Stimulated activated CD8-positive, alpha-beta memory T cell treated with anti-CD3 and anti-CD28 coated beads, Interleukin-12 subunit alpha, Interleukin-12 subunit beta, amount 100 ng/mL, for 24 hours (primary cell): ENCODE results near the gene CLP1.
A peak's percentile ranks its signal among the peaks of the same experiment; 100 is the strongest.
"Not testable (repeated sequence)": the region's sequence is repeated elsewhere in the genome, so short reads cannot be mapped to it uniquely, and the experiment has no call there.

Experiments used
- DNase-seq: peaks from one replicate; pipeline ENCODE4 v3.0.0-alpha.2; 2020; ENCODE audit errors: extremely low read depth

CLP1 gene

GRCh38 chr11:57663975-57664374, 6.4 kb downstream of the CLP1 start:
- DNase-seq = no peak

- peak; percentile 79 for DNase-seq
Measured at GRCh38 chr11:57667117-57667735, 9.7 kb downstream of the CLP1 start.

- DNase-seq = peak; percentile 97
Measured at GRCh38 chr11:57667736-57668433, 10.3 kb downstream of the CLP1 start, which contains the start of gene ZDHHC5. Gene ZDHHC5 (plus strand): TSS chr11:57668114. CDS start chr11:57673091, 4,977 bp downstream.

GRCh38 chr11:57668434-57668782, 10.8 kb downstream of the CLP1 start:
- DNase-seq = no peak

GRCh38 chr11:57674251-57674650, 16.7 kb downstream of the CLP1 start:
- no peak for DNase-seq

- DNase-seq = no peak
Measured at GRCh38 chr11:57675176-57675941, 17.8 kb downstream of the CLP1 start.

- DNase-seq = no peak
Measured at GRCh38 chr11:57679396-57679795, 21.8 kb downstream of the CLP1 start.

- no peak for DNase-seq
Measured at GRCh38 chr11:57680552-57680874, 23.0 kb downstream of the CLP1 start.

- DNase-seq = no peak
Measured at GRCh38 chr11:57681168-57681567, 23.6 kb downstream of the CLP1 start.

- DNase-seq = not testable (repeated sequence)
Measured at GRCh38 chr11:57690474-57690873, 32.9 kb downstream of the CLP1 start.

GRCh38 chr11:57698843-57699365, 41.3 kb downstream of the CLP1 start:
- no peak for DNase-seq

- DNase-seq = no peak
Measured at GRCh38 chr11:57699813-57700212, 42.3 kb downstream of the CLP1 start.

GRCh38 chr11:57700425-57700824, 42.9 kb downstream of the CLP1 start:
- DNase-seq = no peak

GRCh38 chr11:57703341-57703740, 45.8 kb downstream of the CLP1 start:
- no peak for DNase-seq

- no peak for DNase-seq
Measured at GRCh38 chr11:57704932-57705331, 47.4 kb downstream of the CLP1 start.

- DNase-seq = not testable (repeated sequence)
Measured at GRCh38 chr11:57705432-57705831, 47.9 kb downstream of the CLP1 start.

GRCh38 chr11:57709802-57710367, 52.3 kb downstream of the CLP1 start:
- DNase-seq = no peak
